ENCODE data around the gene PLPPR5.

DNA sequence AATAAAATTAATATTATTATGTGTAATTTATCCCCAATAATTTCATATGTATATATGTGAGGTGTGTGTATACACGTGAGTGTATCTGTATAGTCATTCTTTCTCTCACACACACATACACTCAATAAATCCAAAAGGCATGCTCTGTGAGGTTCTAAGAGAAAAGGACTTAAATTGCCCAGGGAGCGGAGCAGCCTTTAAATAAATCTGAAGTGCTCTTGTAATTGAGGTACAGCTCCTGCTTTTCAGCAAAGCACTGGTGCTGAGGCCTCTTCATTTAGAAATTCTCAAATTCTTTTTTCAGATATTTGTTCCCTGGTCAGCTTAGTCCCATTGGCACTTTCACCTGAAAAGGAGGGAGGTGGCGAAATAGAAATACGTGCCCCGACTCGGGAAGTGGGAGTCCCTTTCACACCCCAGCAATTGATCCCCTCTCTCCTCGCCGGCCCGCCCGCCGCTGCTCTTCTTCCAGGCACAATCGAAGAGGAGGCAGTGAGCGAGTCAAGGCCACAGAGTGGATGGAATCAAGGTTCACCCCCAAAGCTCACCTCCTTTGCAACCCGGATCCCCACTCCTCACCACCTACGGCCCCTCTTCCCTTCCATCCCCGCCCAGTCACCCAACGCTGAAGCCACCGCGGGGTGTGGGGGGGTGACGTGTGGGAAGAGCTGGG lies 944 bp downstream of the PLPPR5 start:
- TF ChIP-seq, protein P1, sequence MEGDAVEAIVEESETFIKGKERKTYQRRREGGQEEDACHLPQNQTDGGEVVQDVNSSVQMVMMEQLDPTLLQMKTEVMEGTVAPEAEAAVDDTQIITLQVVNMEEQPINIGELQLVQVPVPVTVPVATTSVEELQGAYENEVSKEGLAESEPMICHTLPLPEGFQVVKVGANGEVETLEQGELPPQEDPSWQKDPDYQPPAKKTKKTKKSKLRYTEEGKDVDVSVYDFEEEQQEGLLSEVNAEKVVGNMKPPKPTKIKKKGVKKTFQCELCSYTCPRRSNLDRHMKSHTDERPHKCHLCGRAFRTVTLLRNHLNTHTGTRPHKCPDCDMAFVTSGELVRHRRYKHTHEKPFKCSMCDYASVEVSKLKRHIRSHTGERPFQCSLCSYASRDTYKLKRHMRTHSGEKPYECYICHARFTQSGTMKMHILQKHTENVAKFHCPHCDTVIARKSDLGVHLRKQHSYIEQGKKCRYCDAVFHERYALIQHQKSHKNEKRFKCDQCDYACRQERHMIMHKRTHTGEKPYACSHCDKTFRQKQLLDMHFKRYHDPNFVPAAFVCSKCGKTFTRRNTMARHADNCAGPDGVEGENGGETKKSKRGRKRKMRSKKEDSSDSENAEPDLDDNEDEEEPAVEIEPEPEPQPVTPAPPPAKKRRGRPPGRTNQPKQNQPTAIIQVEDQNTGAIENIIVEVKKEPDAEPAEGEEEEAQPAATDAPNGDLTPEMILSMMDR (IDR thresholded peaks at IDR 0.05): no peak
- no peak for TF ChIP-seq POLR2A (IDR thresholded peaks at IDR 0.05; ENCODE audit: low read depth)
- no peak for TF ChIP-seq POLR2AphosphoS5 (IDR thresholded peaks at IDR 0.05)
